SU-DHL-6 (cell line): Measurements from ENCODE around the gene SHISA4.
"Not testable (repeated sequence)": the region's sequence is repeated elsewhere in the genome, so short reads cannot be mapped to it uniquely, and the experiment has no call there.

Source experiments
- H2AFZ ChIP-seq: fragments of 200-600 bp; sonication (generic); 2 replicates; pipeline ENCODE4 v1.6.1; 2014; ENCODE audit warnings: low read depth, mild to moderate bottlenecking, moderate library complexity, mixed read lengths, antibody characterized with exemption, low read length; ENCODE audit not compliant: severe bottlenecking
- H3F3A ChIP-seq: fragments of 200-600 bp; shearing (Covaris generic); 2 replicates; pipeline ENCODE4 v1.6.0; 2016; ENCODE audit warnings: antibody characterized with exemption, mild to moderate bottlenecking; ENCODE audit not compliant: insufficient read depth
- H3K27ac ChIP-seq: fragments of 200-600 bp; sonication (generic); 2 replicates; pipeline ENCODE4 v1.5.1; 2016; ENCODE audit warnings: low read depth, mild to moderate bottlenecking, low read length, moderate library complexity, mixed read lengths
- H3K27me3 ChIP-seq: fragments of 200-600 bp; sonication (generic), shearing (Covaris generic); 2 replicates; pipeline ENCODE4 v1.6.0; 2014; ENCODE audit warnings: mild to moderate bottlenecking, low read length
- H3K36me3 ChIP-seq: fragments of 200-600 bp; sonication (generic); 2 replicates; pipeline ENCODE4 v1.6.1; 2014; ENCODE audit warnings: mild to moderate bottlenecking, low read length, mixed read lengths
- H3K4me2 ChIP-seq: fragments of 300-600, 200-600 bp; shearing (Covaris generic), sonication (generic); 2 replicates; pipeline ENCODE4 v1.6.0; 2014; ENCODE audit warnings: low read length, low read depth, mild to moderate bottlenecking; ENCODE audit not compliant: poor library complexity, severe bottlenecking
- H3K4me3 ChIP-seq: fragments of 200-600 bp; sonication (generic); 2 replicates; pipeline ENCODE4 v1.5.1; 2014; ENCODE audit warnings: antibody characterized with exemption, low read length, mild to moderate bottlenecking, mixed read lengths; ENCODE audit not compliant: insufficient read depth, poor library complexity, severe bottlenecking
- H3K79me2 ChIP-seq: fragments of 200-600 bp; sonication (generic); 2 replicates; pipeline ENCODE4 v1.6.1; 2014; ENCODE audit warnings: mild to moderate bottlenecking, low read length, moderate library complexity; ENCODE audit not compliant: insufficient read depth
- H3K9ac ChIP-seq: fragments of 200-600 bp; sonication (generic); 2 replicates; pipeline ENCODE4 v1.7.0; 2014; ENCODE audit warnings: mild to moderate bottlenecking, low read length
- H3K9me2 ChIP-seq: fragments of 200-600 bp; sonication (generic); replicated peaks from 2 replicates; pipeline ENCODE4 v1.6.1; 2014; ENCODE audit warnings: low read length; ENCODE audit not compliant: insufficient read depth
- H3K9me3 ChIP-seq: fragments of 200-600 bp; sonication (generic); 2 replicates; pipeline ENCODE4 v1.6.1; 2014; ENCODE audit warnings: low read length, mixed read lengths; ENCODE audit not compliant: insufficient read depth
- H4K20me1 ChIP-seq: fragments of 200-600 bp; sonication (generic); 2 replicates; pipeline ENCODE4 v1.6.1; 2014; ENCODE audit warnings: low read depth, mild to moderate bottlenecking, antibody characterized with exemption, low read length, moderate library complexity, mixed read lengths
- CTCF ChIP-seq: fragments of 200-600 bp; sonication (generic); IDR thresholded peaks from one replicate; pipeline ENCODE4 v1.5.1; 2017; ENCODE audit warnings: antibody characterized with exemption, mild to moderate bottlenecking, low read length, moderate library complexity; ENCODE audit not compliant: insufficient read depth, poor library complexity, severe bottlenecking
- EZH2phosphoT487 ChIP-seq: fragments of 200-600 bp; sonication (generic), shearing (Covaris generic); conservative IDR thresholded peaks from 2 replicates; pipeline ENCODE4 v1.6.1; 2018; ENCODE audit warnings: mild to moderate bottlenecking, antibody characterized with exemption, low read length, moderate library complexity, mixed read lengths

The SHISA4 gene

GRCh38 chr1:201898992-201899391 lies 10.3 kb downstream of the SHISA4 start:
- Histone ChIP-seq H4K20me1 (no peaks in the 10 kb centered on the region), H3K27me3 (no peaks in the 10 kb centered on the region), H2AFZ (no peak overlapping the region), H3K9me2 (no peaks in the 10 kb centered on the region), H3K27ac (no peak overlapping the region), H3K36me3 (no peaks in the 10 kb centered on the region), H3K9ac (no peak overlapping the region), H3K79me2 (no peaks in the 10 kb centered on the region), H3K4me2 (no peak overlapping the region), H3K9me3 (no peaks in the 10 kb centered on the region), H3K4me3 (no peak overlapping the region), H3F3A (no peaks in the 10 kb centered on the region)
- TF ChIP-seq CTCF (no peak), EZH2phosphoT487 (no peak)

DNA sequence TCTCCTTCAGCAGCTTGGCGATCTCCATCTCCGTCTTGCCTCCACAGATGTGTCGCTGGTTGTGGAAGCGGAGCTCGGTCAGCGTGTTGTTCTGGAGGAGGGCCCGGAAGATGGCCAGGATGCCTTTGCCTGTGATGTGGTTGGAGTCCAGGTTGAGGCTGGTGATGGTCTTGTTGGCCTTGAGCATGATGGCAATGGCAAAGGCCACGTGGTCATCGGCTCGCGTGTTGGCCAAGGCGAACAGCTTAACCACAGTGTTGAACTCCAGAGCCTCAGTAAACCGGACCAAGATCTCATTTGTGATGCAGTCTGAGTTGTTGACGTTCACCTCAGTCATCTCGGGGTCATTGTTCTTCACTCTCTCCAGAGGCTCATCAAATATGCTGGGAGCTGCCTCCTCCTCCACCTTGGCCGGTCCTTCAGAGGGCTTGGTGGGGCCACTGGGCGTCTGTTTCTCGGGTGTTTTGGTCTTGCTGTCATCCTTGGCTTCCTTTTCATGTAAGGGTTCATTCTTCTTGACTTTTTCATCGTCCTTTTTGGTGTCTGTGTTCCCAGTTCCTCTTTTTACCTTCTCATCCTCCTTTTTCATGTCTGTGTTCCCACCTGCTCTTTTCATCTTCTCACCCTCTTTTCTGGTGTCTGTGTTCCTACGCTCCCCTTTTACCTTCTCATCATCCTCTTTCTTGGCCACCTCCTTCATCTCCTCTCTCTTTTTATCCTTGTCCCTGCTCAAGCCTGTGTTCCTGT lies 11.2 kb downstream of the SHISA4 start:
- TF ChIP-seq EZH2phosphoT487 (no peak), CTCF (no peak)
- Histone ChIP-seq H3K9ac (no peak overlapping the region), H3K9me3 (no peaks in the 10 kb centered on the region), H2AFZ (no peak overlapping the region), H3F3A (no peaks in the 10 kb centered on the region), H3K9me2 (no peaks in the 10 kb centered on the region), H3K79me2 (no peaks in the 10 kb centered on the region), H3K4me3 (no peak overlapping the region), H4K20me1 (no peaks in the 10 kb centered on the region), H3K4me2 (no peak overlapping the region), H3K27ac (no peak overlapping the region), H3K36me3 (no peaks in the 10 kb centered on the region), H3K27me3 (no peaks in the 10 kb centered on the region)

- TF ChIP-seq EZH2phosphoT487 (no peak), CTCF (no peak)
- H3K9me3 ChIP-seq = no peaks in the 10 kb centered on the region
- no peaks in the 10 kb centered on the region for H3K9me2 ChIP-seq
- H3F3A ChIP-seq = no peaks in the 10 kb centered on the region
- no peak overlapping the region for H2AFZ ChIP-seq
- no peaks in the 10 kb centered on the region for H3K27me3 ChIP-seq
- H3K9ac ChIP-seq = no peak overlapping the region
- H3K36me3 ChIP-seq = no peaks in the 10 kb centered on the region
- no peaks in the 10 kb centered on the region for H3K79me2 ChIP-seq
- no peaks in the 10 kb centered on the region for H4K20me1 ChIP-seq
- no peak overlapping the region for H3K4me3 ChIP-seq
- H3K27ac ChIP-seq = no peak overlapping the region
- H3K4me2 ChIP-seq = no peak overlapping the region
These were observed 11.8 kb downstream of the SHISA4 start for GRCh38 chr1:201900476-201900875.

DNA sequence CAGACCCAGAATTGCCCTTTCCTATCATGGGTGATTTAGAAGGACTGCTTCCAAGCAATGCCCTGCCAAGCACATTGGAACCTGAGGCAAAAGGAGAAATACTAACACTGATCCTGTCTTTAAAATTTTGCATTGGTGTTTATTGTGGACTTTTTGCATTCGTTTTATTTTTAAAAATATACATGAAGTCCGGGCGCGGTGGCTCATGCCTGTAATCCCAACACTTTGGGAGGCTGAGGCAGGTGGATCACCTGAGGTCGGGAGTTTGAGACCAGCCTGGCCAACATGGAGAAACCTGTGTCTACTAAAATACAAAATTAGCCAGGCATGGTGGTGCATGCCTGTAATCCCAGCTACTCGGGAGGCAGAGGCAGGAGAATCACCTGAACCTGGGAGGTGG lies 12.3 kb downstream of the SHISA4 start:
- H3K4me3 ChIP-seq = not testable (repeated sequence)

More for the DNA sequence above, 12.3 kb downstream of the SHISA4 start:
- not testable (repeated sequence) for H3K9ac ChIP-seq, H3K27me3 ChIP-seq, H3K27ac ChIP-seq, H3K9me2 ChIP-seq, H3K9me3 ChIP-seq, H4K20me1 ChIP-seq, H2AFZ ChIP-seq, H3K36me3 ChIP-seq, H3F3A ChIP-seq, H3K4me2 ChIP-seq, H3K79me2 ChIP-seq
